ENCODE measurements around the gene SSH3. TPM values are rescaled to one million over a fixed set of nuclear protein-coding genes. Genes with fewer than 3 reads are reported as not detected.

SSH3 gene
- total RNA-seq, 1 donor from 2014 or later = 35.0 TPM

DNA sequence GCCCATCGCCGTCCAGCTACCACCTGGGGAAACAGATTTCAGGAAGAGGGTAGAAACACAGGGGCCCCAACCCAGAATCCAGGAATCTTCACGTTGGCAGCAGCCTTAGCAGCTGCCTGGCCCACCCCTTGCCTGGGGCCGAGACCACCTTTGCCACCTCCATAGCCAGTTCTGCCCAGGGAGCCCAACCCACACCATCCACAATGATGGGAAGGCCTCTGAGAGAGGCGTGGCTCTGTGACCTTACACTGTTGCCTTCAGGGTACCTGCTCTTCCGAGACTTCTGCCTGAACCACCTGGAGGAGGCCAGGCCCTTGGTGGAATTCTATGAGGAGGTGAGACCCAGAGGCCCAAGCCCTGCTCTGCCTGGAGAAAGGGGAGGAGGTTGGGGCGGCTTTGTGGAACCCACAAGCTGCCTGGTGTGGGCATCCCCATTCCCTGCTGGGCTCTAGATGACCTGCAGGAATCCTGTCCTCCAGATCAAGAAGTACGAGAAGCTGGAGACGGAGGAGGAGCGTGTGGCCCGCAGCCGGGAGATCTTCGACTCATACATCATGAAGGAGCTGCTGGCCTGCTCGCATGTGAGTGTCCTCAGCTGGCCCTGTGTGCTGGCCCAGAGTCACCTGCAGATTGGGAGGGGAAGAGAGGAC is 24.3 kb upstream of the SSH3 start:
- H3K27me3 ChIP-seq (ENCODE audit: control insufficient read depth, insufficient read depth, low read length) = no peaks in the 10 kb centered on the region
- FAIRE-seq (no peak), DNase-seq (ENCODE audit: low read depth) (no peak)
- H3K36me3 ChIP-seq (ENCODE audit: control insufficient read depth, insufficient read depth, low read length) = peaks cover 57% of the 10 kb centered on the region
- TF ChIP-seq, protein P1, sequence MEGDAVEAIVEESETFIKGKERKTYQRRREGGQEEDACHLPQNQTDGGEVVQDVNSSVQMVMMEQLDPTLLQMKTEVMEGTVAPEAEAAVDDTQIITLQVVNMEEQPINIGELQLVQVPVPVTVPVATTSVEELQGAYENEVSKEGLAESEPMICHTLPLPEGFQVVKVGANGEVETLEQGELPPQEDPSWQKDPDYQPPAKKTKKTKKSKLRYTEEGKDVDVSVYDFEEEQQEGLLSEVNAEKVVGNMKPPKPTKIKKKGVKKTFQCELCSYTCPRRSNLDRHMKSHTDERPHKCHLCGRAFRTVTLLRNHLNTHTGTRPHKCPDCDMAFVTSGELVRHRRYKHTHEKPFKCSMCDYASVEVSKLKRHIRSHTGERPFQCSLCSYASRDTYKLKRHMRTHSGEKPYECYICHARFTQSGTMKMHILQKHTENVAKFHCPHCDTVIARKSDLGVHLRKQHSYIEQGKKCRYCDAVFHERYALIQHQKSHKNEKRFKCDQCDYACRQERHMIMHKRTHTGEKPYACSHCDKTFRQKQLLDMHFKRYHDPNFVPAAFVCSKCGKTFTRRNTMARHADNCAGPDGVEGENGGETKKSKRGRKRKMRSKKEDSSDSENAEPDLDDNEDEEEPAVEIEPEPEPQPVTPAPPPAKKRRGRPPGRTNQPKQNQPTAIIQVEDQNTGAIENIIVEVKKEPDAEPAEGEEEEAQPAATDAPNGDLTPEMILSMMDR (IDR thresholded peaks at IDR 0.05; ENCODE audit: insufficient read depth, low read length, severe bottlenecking) = no peak
- no peak overlapping the region for H3K4me3 ChIP-seq (ENCODE audit: low read depth, low read length)

DNA sequence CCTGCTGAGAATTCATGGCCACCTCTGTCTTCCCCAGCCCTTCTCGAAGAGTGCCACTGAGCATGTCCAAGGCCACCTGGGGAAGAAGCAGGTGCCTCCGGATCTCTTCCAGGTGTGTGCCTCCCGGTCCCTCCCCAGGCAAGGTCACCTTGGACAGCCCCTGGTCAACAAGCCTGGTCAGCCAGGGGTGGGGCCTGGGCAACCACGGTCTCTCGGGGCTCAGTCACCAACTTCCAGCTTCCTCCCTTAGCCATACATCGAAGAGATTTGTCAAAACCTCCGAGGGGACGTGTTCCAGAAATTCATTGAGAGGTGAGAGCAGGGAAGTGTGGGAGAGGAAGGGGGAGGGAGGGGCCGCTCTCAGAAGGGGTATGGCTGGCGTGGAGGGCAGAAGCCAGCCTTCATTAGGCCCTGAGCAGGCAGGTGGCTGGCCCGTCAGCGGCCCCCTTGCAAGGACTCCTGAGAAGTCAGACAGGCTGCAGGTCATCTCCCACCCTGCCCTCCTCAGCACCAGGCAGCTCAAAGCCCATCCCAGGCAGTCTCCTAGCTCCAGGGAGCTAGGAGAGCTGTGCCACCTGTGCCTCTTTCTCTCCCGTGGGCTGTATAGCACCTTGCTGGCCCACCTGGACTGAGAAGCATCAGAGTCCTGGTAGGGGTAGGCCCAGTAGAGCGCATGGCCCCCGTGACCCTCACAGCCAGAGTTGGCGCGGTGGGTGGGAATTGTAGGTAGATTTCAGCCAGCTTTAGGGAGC is 23.6 kb upstream of the SSH3 start:
- DNase-seq (ENCODE audit: low read depth) (no peak), FAIRE-seq (no peak)
- TF ChIP-seq, protein P1 (IDR thresholded peaks at IDR 0.05; ENCODE audit: insufficient read depth, low read length, severe bottlenecking) = no peak
- Histone ChIP-seq H3K36me3 (ENCODE audit: control insufficient read depth, insufficient read depth, low read length) (peaks cover 58% of the 10 kb centered on the region), H3K4me3 (ENCODE audit: low read depth, low read length) (no peak overlapping the region), H3K27me3 (ENCODE audit: control insufficient read depth, insufficient read depth, low read length) (no peaks in the 10 kb centered on the region)

DNA sequence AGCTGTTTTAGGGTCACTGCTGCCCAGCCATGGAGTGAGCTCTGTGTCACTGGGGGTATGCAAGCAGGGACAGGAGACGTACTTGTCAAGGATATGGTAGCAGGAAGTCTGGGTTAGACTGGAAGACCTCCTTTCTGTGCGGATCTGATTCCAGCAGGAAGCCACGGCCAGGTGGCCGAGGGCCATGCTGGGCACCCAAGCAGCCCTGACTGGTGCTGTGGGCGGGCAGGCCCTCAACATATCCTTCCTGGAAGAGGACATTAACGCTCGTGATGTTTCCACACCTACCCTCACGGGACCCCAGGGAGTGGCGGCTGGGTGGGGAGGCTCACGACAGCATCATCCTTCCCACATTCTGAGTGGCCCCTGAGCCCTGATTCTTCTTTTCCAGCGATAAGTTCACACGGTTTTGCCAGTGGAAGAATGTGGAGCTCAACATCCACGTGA is 23.0 kb upstream of the SSH3 start:
- FAIRE-seq = no peak
- H3K36me3 ChIP-seq (ENCODE audit: control insufficient read depth, insufficient read depth, low read length) = peaks cover 58% of the 10 kb centered on the region

DNA sequence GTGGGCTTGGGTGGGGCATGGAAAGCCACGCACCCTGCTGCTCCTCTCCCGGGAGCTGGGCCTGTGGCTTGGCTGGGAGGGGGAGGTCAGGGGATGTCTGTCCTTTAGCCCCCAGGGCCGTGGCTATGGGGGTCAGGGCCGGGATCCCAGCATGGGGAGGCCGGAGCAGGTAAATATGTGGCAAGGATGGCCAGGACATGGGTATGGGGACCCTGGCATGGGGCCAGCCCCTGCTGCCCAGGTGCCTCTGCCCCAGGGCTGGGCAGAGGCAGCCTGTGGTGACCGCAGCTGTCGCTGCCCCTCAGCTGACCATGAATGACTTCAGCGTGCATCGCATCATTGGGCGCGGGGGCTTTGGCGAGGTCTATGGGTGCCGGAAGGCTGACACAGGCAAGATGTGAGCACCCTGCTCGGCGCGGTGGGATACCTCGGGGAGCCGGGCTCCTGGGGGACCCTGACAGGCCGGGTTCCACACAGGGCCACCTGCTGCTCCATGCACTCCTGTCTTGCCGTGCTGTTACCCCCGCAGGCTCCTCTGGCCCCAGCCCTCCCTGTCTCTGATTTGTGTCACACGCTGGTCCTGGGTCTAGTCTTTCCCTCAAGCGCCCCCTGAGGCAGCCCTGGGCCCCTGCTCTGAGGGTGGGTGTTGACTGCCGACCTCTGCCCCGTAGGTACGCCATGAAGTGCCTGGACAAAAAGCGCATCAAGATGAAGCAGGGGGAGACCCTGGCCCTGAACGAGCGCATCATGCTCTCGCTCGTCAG is 22.4 kb upstream of the SSH3 start:
- H3K36me3 ChIP-seq (ENCODE audit: control insufficient read depth, insufficient read depth, low read length) = peaks cover 56% of the 10 kb centered on the region

More for the DNA sequence above, 23.0 kb upstream of the SSH3 start:
- TF ChIP-seq, protein P1 (IDR thresholded peaks at IDR 0.05; ENCODE audit: insufficient read depth, low read length, severe bottlenecking) = no peak
- no peak for DNase-seq (ENCODE audit: low read depth)
- Histone ChIP-seq H3K27me3 (ENCODE audit: control insufficient read depth, insufficient read depth, low read length) (no peaks in the 10 kb centered on the region), H3K4me3 (ENCODE audit: low read depth, low read length) (no peak overlapping the region)

DNA sequence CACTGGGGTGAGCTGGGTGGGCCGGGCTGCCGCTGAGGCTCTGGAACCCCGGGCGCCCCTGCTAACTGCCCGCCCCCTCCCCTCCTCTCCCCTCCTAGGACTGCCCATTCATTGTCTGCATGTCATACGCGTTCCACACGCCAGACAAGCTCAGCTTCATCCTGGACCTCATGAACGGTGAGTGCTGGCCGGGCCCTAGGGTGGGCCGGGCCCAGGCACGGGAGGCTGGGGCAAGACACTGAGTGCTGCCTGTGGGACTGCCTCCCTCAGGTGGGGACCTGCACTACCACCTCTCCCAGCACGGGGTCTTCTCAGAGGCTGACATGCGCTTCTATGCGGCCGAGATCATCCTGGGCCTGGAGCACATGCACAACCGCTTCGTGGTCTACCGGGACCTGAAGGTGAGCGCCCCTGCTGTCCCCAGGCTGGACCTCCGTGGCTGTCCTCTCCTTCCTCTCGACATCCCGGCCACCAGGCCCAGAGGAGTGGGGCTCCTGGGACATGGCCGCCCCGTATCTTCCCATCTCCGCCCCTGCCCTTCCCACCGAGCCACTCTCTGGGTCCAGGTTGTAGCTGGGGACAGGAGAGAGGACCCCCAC is 21.7 kb upstream of the SSH3 start:
- no peak overlapping the region for H3K4me3 ChIP-seq (ENCODE audit: low read depth, low read length)
- DNase-seq (ENCODE audit: low read depth) (no peak), FAIRE-seq (no peak)
- TF ChIP-seq, protein P1 (IDR thresholded peaks at IDR 0.05; ENCODE audit: insufficient read depth, low read length, severe bottlenecking) = no peak
- H3K36me3 ChIP-seq (ENCODE audit: control insufficient read depth, insufficient read depth, low read length) = peaks cover 56% of the 10 kb centered on the region
- no peaks in the 10 kb centered on the region for H3K27me3 ChIP-seq (ENCODE audit: control insufficient read depth, insufficient read depth, low read length)

More for the DNA sequence above, 22.4 kb upstream of the SSH3 start:
- H3K4me3 ChIP-seq (ENCODE audit: low read depth, low read length) = no peak overlapping the region
- TF ChIP-seq, protein P1 (IDR thresholded peaks at IDR 0.05; ENCODE audit: insufficient read depth, low read length, severe bottlenecking) = no peak
- DNase-seq (ENCODE audit: low read depth) = no peak
- peak; percentile 52 for FAIRE-seq
- H3K27me3 ChIP-seq (ENCODE audit: control insufficient read depth, insufficient read depth, low read length) = no peaks in the 10 kb centered on the region

Data from bronchial epithelial cell (primary cell).